Mesothelial cell of epicardium (in vitro differentiated cells): ENCODE data around the gene SLC25A39. TPM values are rescaled to one million over a fixed set of nuclear protein-coding genes. Genes with fewer than 3 reads are reported as not detected.

Experiments used
- DNase-seq, 2 experiments: peaks; one replicate each; pipeline ENCODE4 v3.0.0; 2021; ENCODE audit warnings: low spot score in 2 of 2; ENCODE audit not compliant: unreplicated experiment in 2 of 2
- H3K27ac Mint-ChIP-seq: 2 replicates; pipeline ENCODE4 v1.8.0; 2021; ENCODE audit warnings: mixed read lengths
- H3K27me3 Mint-ChIP-seq: 2 replicates; pipeline ENCODE4 v1.8.0; 2021; ENCODE audit warnings: low read depth, mixed read lengths
- H3K36me3 Mint-ChIP-seq: 2 replicates; pipeline ENCODE4 v1.8.0; 2021; ENCODE audit warnings: mixed read lengths
- H3K4me1 Mint-ChIP-seq: 2 replicates; pipeline ENCODE4 v1.8.0; 2021; ENCODE audit warnings: mixed read lengths
- H3K4me3 Mint-ChIP-seq: 2 replicates; pipeline ENCODE4 v1.8.0; 2021; ENCODE audit warnings: mild to moderate bottlenecking, moderate library complexity, mixed read lengths
- H3K9me3 Mint-ChIP-seq: 2 replicates; pipeline ENCODE4 v1.8.0; 2021; ENCODE audit warnings: mixed read lengths
- total RNA-seq: library from RNA; stranded (reverse); gene quantifications from 3 replicates; pipeline ENCODE4 v1.2.1, GENCODE V29; 2021
- TF ChIP-seq, protein P1 (sequence below): fragments of 200-600 bp; sonication (generic); IDR thresholded peaks from one replicate; pipeline ENCODE4 v1.5.0; 2021; ENCODE audit warnings: antibody characterized with exemption; ENCODE audit not compliant: unreplicated experiment

SLC25A39 gene
- total RNA-seq, 1 donor from 2014 or later = 112 TPM

DNA sequence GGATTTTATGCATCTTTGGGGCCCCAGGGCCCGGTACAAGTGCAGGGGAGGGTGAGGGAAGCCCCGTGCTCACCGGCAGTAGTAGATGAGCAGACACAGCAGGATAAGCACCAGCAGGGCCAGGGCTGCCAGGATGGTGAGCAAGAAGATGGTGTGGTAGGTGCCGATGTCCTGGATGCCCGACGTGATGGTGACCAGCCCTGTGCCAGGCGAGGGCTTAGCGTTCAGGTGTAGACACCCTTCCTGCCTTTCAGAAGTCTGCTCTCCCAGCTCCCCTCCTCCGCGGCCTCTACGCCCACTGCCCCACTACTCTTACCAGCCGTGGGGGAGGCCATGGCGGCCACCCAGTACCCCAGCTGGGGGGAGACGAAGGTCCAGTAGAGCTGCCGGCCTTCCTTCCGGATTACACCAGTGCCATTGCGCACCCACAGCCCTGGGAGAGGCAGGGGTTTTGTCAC, 31.0 kb upstream of the SLC25A39 start:
- Mint-ChIP-seq H3K27ac (no peak overlapping the region), H3K36me3 (peaks cover 8% of the 10 kb centered on the region), H3K4me1 (peaks cover 19% of the 10 kb centered on the region), H3K27me3 (no peaks in the 10 kb centered on the region), H3K4me3 (peak overlapping the region; percentile 17), H3K9me3 (no peaks in the 10 kb centered on the region)
- DNase-seq = no peak
- TF ChIP-seq, protein P1, sequence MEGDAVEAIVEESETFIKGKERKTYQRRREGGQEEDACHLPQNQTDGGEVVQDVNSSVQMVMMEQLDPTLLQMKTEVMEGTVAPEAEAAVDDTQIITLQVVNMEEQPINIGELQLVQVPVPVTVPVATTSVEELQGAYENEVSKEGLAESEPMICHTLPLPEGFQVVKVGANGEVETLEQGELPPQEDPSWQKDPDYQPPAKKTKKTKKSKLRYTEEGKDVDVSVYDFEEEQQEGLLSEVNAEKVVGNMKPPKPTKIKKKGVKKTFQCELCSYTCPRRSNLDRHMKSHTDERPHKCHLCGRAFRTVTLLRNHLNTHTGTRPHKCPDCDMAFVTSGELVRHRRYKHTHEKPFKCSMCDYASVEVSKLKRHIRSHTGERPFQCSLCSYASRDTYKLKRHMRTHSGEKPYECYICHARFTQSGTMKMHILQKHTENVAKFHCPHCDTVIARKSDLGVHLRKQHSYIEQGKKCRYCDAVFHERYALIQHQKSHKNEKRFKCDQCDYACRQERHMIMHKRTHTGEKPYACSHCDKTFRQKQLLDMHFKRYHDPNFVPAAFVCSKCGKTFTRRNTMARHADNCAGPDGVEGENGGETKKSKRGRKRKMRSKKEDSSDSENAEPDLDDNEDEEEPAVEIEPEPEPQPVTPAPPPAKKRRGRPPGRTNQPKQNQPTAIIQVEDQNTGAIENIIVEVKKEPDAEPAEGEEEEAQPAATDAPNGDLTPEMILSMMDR = no peak

DNA sequence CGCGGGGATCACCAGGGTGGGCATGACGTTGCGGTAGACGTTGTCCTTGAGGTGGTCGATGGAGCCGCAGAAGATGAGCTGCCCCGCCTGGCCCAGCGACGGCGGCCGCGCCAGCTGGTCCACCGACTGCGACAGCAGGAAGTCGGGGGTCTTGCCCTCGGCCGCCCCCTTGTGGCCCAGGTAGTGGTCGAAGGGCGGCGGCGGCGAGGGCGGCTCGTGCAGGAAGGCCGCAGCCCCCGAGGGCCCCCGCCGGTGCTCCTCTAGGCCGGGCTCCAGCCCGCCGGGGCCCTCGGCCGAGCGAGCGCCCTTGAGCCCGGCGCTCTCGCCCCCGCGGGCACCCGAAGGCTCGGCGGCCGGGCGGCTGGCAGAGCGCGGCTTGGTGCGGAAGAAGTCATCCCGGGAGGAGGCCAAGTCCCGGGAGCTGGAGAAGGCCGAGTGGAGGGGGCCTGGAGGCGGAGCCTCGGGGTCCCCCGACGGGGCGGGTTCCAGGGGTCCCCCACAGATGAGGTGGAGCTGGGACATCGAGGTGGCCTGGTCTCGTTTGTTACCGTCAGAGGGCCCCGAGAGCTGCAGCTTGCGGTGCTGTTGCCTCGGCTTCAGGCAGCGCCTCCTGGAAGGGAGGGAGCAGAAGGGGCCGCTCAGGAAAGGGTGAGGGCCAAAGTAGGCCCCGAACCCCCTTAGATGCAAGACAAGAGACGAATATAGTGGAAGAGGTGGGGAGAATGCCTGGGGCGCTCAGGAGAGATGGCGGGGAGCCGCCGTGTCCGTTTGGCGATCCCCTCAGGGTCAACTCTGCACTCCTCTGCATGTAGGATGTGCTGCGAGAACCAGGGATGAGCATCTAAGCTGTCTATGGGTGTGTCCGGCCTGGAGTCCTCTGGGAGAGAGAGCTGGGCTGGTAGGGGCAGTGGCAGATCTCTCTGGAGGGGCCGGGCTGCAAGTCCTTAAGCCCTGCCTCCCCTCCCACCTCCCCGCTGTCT, 30.2 kb upstream of the SLC25A39 start:
- Mint-ChIP-seq H3K4me1 (peaks cover 11% of the 10 kb centered on the region), H3K4me3 (peak overlapping the region; percentile 63), H3K27ac (no peak overlapping the region), H3K36me3 (peaks cover 8% of the 10 kb centered on the region), H3K9me3 (no peaks in the 10 kb centered on the region), H3K27me3 (no peaks in the 10 kb centered on the region)
- TF ChIP-seq, protein P1 = peak; percentile 74
- DNase-seq = peak; percentile 67 to 80

DNA sequence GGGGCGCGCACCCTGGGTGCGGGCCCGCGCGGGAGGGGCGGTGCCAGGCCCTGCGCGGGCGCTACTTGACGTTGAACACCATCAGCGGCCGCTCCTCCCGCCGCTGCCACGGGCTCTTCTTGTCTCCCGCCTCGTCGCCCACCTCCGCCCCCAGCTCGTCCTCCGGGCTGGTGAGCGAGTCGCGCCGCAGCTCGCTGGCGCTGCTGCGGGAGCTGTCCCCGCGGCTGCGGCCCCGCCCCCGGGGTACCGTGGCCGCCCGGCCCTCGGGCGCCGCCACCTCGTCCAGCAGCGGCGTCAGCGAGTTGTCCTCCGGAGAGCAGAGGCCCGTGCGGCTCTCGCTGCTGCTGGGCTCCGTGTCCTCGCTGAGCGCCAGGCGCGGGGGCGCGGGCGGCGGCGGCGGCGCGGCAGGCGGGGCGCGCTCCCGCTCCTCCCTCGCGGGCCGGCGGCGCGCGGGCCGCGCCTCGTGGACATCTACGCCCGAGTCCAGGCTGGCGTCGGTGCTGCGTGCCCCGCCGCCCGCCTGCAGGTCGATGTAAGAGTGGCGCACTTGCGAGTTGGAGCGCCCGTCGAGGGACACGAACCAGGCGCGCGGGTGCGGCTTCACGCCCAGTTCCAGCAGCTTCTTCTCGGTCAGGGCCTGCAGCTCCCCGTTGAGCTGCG, 29.2 kb upstream of the SLC25A39 start:
- H3K9me3 Mint-ChIP-seq = no peaks in the 10 kb centered on the region
- peak overlapping the region; percentile 59 for H3K4me3 Mint-ChIP-seq
- peaks cover 6% of the 10 kb centered on the region for H3K36me3 Mint-ChIP-seq
- DNase-seq = no peak
- no peak overlapping the region for H3K27ac Mint-ChIP-seq
- no peaks in the 10 kb centered on the region for H3K27me3 Mint-ChIP-seq
- TF ChIP-seq, protein P1 = no peak
- H3K4me1 Mint-ChIP-seq = peaks cover 8% of the 10 kb centered on the region

DNA sequence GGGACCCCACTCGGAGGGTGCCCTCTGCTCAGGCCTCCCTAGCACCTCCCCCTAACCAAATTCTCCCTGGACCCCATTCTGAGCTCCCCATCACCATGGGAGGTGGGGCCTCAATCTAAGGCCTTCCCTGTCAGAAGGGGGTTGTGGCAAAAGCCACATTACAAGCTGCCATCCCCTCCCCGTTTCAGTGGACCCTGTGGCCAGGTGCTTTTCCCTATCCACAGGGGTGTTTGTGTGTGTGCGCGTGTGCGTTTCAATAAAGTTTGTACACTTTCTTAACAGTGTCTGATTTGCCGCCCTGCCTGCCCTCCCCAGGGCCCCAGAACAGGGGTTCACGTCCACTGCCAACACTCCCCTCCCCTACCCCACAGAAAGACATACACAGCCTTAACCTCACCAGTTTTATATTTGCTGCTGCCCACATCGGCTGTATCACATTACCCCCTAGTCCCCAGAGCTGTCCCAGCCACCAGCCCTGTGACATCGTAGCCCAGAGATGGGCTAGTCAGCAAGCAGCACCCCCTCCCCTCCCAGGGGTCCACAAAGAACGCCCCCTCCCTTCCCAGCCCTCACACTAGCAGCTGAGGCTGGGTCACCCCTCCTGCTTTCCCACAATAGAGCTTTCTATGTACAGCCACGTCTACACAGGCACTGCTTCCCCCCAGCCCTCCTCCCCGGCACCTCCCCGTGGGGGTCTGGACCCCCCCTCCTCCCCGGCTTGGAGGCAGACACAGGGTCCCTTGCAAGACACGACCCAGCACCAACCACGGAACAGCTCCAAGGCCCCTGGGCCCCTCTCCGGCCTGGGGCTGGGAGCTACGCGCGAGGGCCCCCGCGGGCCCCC, 28.4 kb upstream of the SLC25A39 start:
- no peaks in the 10 kb centered on the region for H3K27me3 Mint-ChIP-seq
- peaks cover 8% of the 10 kb centered on the region for H3K4me1 Mint-ChIP-seq
- no peak for DNase-seq

More for the DNA sequence above, 28.4 kb upstream of the SLC25A39 start:
- H3K4me3 Mint-ChIP-seq = peak overlapping the region; percentile 49
- H3K9me3 Mint-ChIP-seq = no peaks in the 10 kb centered on the region
- TF ChIP-seq, protein P1 = no peak
- H3K27ac Mint-ChIP-seq = peak overlapping the region; percentile 53
- H3K36me3 Mint-ChIP-seq = peaks cover 5% of the 10 kb centered on the region
